Fibroblast of gingiva (primary cell): Measurements from ENCODE around the gene CITED2.

Experiments used
- DNase-seq: peaks from one replicate; pipeline ENCODE4 v3.0.0-alpha.2; 2011; ENCODE audit warnings: low read depth

The CITED2 gene

GRCh38 chr6:139330306-139330705 lies 44.1 kb downstream of the CITED2 start:
- no peak for DNase-seq

- DNase-seq: no peak
These were observed 45.2 kb downstream of the CITED2 start for GRCh38 chr6:139329224-139329623.

GRCh38 chr6:139327038-139327437 lies 47.4 kb downstream of the CITED2 start:
- DNase-seq: no peak

DNA sequence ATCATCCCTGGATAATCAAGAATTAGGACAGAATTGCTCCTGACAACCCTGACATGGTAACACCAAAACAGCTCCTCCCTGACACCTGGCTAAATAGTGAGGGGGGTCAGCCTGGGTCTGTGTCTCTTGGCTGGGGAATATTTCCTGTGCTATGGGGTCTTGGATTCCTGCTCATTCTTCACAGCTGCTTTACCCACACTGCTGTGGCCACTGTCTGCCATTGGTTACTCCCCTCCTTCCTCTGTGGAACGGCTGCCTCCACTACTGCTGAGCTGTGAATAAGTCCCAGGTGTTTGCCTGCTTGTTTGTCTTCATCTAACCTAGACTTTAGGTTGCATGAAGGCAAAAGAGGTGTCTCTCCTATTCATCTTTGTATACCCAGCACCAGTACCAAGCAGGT lies 48.8 kb downstream of the CITED2 start:
- DNase-seq: no peak

GRCh38 chr6:139325125-139325524 lies 49.3 kb downstream of the CITED2 start:
- no peak for DNase-seq

- DNase-seq: no peak
These were observed 50.2 kb downstream of the CITED2 start for GRCh38 chr6:139324301-139324555.

GRCh38 chr6:139323511-139324300 lies 50.7 kb downstream of the CITED2 start:
- peak; percentile 56 for DNase-seq
